Endothelial cell of umbilical vein (primary cell): ENCODE measurements around the gene XXYLT1. TPM values are rescaled to one million over a fixed set of nuclear protein-coding genes. Genes with fewer than 3 reads are reported as not detected.
A peak's percentile ranks its signal among the peaks of the same experiment; 100 is the strongest.

ENCODE experiments used
- BruUV-seq: library from RNA; stranded (reverse); fragments of 400-500 nt; replicated peaks from 2 replicates; lab custom pipeline; 2021; lab: Mats Ljungman, UMichigan
- CTCF ChIA-PET: fragments of 300-600, 350-600 bp; sonication (Branson Sonifier 250); formaldehyde crosslinking; loops from one replicate; lab custom pipeline; 2021; ENCODE audit warnings: antibody characterized with exemption, inconsistent platforms; lab: Charles Lee
- POLR2A ChIA-PET: fragments of 300-600, 350-600 bp; sonication (Branson Sonifier 250); formaldehyde crosslinking; loops from one replicate; lab custom pipeline; 2021; ENCODE audit warnings: antibody characterized with exemption, inconsistent platforms; lab: Charles Lee
- DNase-seq: peaks from one replicate; pipeline ENCODE4 v3.0.0-alpha.2; 2011; ENCODE audit warnings: low read depth, low spot score
- FAIRE-seq: peaks from 2 replicates; lab custom pipeline; 2011; peaks lifted over from hg19 to GRCh38; lab: Jason Lieb, UNC
- H2AFZ ChIP-seq: 2 replicates; pipeline ENCODE4 v1.6.0; 2012; ENCODE audit warnings: low read depth, low read length, control low read depth, inconsistent platforms
- H3K27ac ChIP-seq: 2 replicates; pipeline ENCODE4 v1.5.1; 2011; ENCODE audit warnings: low read depth, mild to moderate bottlenecking, control low read depth, low read length, moderate library complexity; ENCODE audit not compliant: insufficient read depth
- H3K27me3 ChIP-seq, 2 experiments: 2 replicates each; pipeline versions ENCODE4 v1.6.0 to v1.6.1; 2011; ENCODE audit warnings: low read length in 2 of 2, mixed read lengths in 1 of 2; ENCODE audit not compliant: control insufficient read depth in 2 of 2, insufficient read depth in 2 of 2
- H3K36me3 ChIP-seq, 2 experiments: 2 replicates in 1 of 2; 3 replicates in 1 of 2; pipeline ENCODE4 v1.5.1; 2011; ENCODE audit warnings: low read length in 2 of 2, mild to moderate bottlenecking in 1 of 2, moderate library complexity in 1 of 2; ENCODE audit not compliant: control insufficient read depth in 2 of 2, insufficient read depth in 2 of 2; ENCODE audit errors: extremely low read depth in 1 of 2
- H3K4me1 ChIP-seq: 3 replicates; pipeline ENCODE4 v1.5.1; 2011; ENCODE audit warnings: mild to moderate bottlenecking, low read length; ENCODE audit not compliant: control insufficient read depth, insufficient read depth; ENCODE audit errors: extremely low read depth
- H3K4me2 ChIP-seq: 2 replicates; pipeline ENCODE4 v1.6.1; 2011; ENCODE audit warnings: low read length, control low read depth, mixed read lengths; ENCODE audit not compliant: insufficient read depth
- H3K4me3 ChIP-seq, 3 experiments: fragments of 200-600 bp in 1 of 3; sonication (generic), shearing (Covaris generic) in 1 of 3; replicated peaks in 1 of 3; 2 replicates each; pipeline ENCODE4 v1.5.1; 2011 to 2016; ENCODE audit warnings: control low read depth in 3 of 3, low read length in 3 of 3, mild to moderate bottlenecking in 2 of 3, inconsistent platforms in 1 of 3, low read depth in 1 of 3, moderate library complexity in 1 of 3; ENCODE audit not compliant: insufficient read depth in 1 of 3
- H3K79me2 ChIP-seq: 2 replicates; pipeline ENCODE4 v1.6.0; 2012; ENCODE audit warnings: low read length, inconsistent platforms; ENCODE audit not compliant: control insufficient read depth, insufficient read depth
- H3K9ac ChIP-seq: replicated peaks from 2 replicates; pipeline ENCODE3; 2011; ENCODE audit warnings: low read length, control low read depth; ENCODE audit not compliant: insufficient read depth; ENCODE audit errors: extremely low read depth
- H3K9me1 ChIP-seq: replicated peaks from 3 replicates; pipeline ENCODE4 v1.6.0; 2011; ENCODE audit warnings: mild to moderate bottlenecking, low read length; ENCODE audit not compliant: control insufficient read depth, insufficient read depth; ENCODE audit errors: extremely low read depth
- H3K9me3 ChIP-seq: replicated peaks from 2 replicates; pipeline ENCODE4 v1.5.1; 2012; ENCODE audit warnings: low read length, inconsistent platforms; ENCODE audit not compliant: control insufficient read depth, insufficient read depth
- H4K20me1 ChIP-seq: replicated peaks from 2 replicates; pipeline ENCODE3; 2011; ENCODE audit warnings: mild to moderate bottlenecking, low read length; ENCODE audit not compliant: control insufficient read depth, insufficient read depth; ENCODE audit errors: extremely low read depth
- EZH2 ChIP-seq: IDR thresholded peaks from 2 replicates; pipeline ENCODE4 v1.6.1; 2012; ENCODE audit warnings: borderline replicate concordance, low read depth, mild to moderate bottlenecking, moderate library complexity, low read length, inconsistent platforms; ENCODE audit not compliant: severe bottlenecking
- FOS ChIP-seq: IDR thresholded peaks from 2 replicates; pipeline ENCODE4 v1.6.1; 2011; ENCODE audit warnings: mild to moderate bottlenecking, low read length, moderate library complexity, borderline replicate concordance; ENCODE audit not compliant: insufficient read depth
- GATA2 ChIP-seq: IDR thresholded peaks from 2 replicates; pipeline ENCODE4 v1.7.0; 2011; ENCODE audit warnings: low read depth, mild to moderate bottlenecking, moderate library complexity, mixed read lengths, low read length; ENCODE audit not compliant: insufficient read length, insufficient read depth
- JUN ChIP-seq: IDR thresholded peaks from 2 replicates; pipeline ENCODE4 v1.6.1; 2011; ENCODE audit warnings: borderline replicate concordance, low read depth; ENCODE audit not compliant: insufficient read length, insufficient read depth
- MYC ChIP-seq: IDR thresholded peaks from one replicate; pipeline ENCODE4 v1.6.1; 2011; ENCODE audit warnings: mild to moderate bottlenecking, low read depth, low read length
- POLR2A ChIP-seq: IDR thresholded peaks from 2 replicates; pipeline ENCODE4 v1.6.1; 2012; ENCODE audit warnings: low read depth, mild to moderate bottlenecking, control low read depth, low read length
- POLR2AphosphoS5 ChIP-seq: IDR thresholded peaks from 2 replicates; pipeline ENCODE4 v1.6.1; 2012; ENCODE audit warnings: low read depth, mild to moderate bottlenecking, control low read depth, low read length, moderate library complexity; ENCODE audit not compliant: insufficient read depth
- dilution Hi-C: fragments of 300-500 bp; cut with MboI; formaldehyde crosslinking; loops from one replicate; pipeline ENCODE4 v1.15.0; 2019; ENCODE audit warnings: low sequenced_read_pairs; ENCODE audit not compliant: extremely low pct_ligation_motif_present
- intact Hi-C: fragments of 100-400 bp; cut with micrococcal nuclease; formaldehyde crosslinking; loops from one replicate; pipeline ENCODE4 v1.10.0; 2022
- polyA plus RNA-seq, 4 experiments: library from polyadenylated mRNA; depleted of rRNA in 3 of 4; stranded (reverse) in 3 of 4; unstranded in 1 of 4; fragments of >200 nt; gene quantifications; 2 replicates each; pipeline versions ENCODE4 v1.2.1 to v1.2.3, GENCODE V29; 2011 to 2012; ENCODE audit warnings: missing spikeins in 1 of 4
- total RNA-seq: library from RNA; stranded (reverse); gene quantifications from 2 replicates; pipeline ENCODE4 v1.2.3, GENCODE V29; 2021
- TF ChIP-seq, protein P1 (sequence below): IDR thresholded peaks from 2 replicates; pipeline ENCODE4 v1.6.1; 2011; ENCODE audit not compliant: insufficient read depth, insufficient read length
- TF ChIP-seq, protein P2 (sequence below), 2 donors: IDR thresholded peaks; 1 replicate in 1 of 2; 2 replicates in 1 of 2; pipeline ENCODE4 v1.5.1; 2011; ENCODE audit warnings: low read length in 2 of 2, mild to moderate bottlenecking in 2 of 2, moderate library complexity in 2 of 2, control low read depth in 1 of 2, inconsistent platforms in 1 of 2, low read depth in 1 of 2; ENCODE audit not compliant: insufficient read depth in 1 of 2; ENCODE audit errors: extremely low read depth in 1 of 2

XXYLT1 gene
- total and polyA plus RNA-seq, 2 donors (not counting 3 experiments of a cell fraction or from before 2014, with no cell fraction given) = 54.4 to 78.1 TPM

DNA sequence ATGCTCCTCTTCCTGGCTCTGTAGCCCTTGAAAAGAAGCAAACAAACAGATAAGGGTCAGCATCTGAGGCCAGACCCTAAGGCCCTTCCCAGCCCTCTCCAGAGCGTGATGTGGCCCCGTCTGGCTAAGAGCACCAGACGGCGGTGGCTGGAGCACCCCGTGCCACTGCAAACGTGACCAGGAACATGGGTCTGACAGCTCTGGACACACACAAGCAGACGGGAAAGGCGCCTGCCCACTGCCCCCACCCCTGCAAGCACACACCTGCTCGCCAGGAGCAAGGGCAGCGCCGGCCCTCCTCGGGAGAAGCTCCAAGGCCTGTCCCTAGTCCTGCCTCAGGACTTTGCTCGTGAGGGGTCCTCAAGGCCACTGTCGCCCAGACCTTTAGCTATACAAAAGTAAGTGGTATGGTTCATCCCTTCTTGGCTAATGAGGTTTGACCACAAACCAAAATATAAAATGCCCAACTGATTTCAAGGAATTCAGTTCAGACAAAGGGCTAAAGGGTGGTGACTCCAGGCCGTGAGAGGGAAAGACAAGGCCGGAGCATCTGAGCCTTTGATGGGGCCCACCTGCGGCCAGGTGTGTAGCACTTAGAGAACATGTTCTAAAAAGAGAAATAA, 90.4 kb downstream of the XXYLT1 start:
- Histone ChIP-seq H3K27ac (peak overlapping the region; percentile 79), H2AFZ (no peak overlapping the region), H3K4me2 (no peak overlapping the region), H3K4me1 (peaks cover 63% of the 10 kb centered on the region), H3K4me3 (no peak overlapping the region), H4K20me1 (no peaks in the 10 kb centered on the region), H3K79me2 (peaks cover 4% of the 10 kb centered on the region), H3K9me3 (no peaks in the 10 kb centered on the region), H3K27me3 (no peaks in the 10 kb centered on the region), H3K9me1 (no peaks in the 10 kb centered on the region), H3K36me3 (peaks cover 0 to under 1% of the 10 kb centered on the region in 2 experiments), H3K9ac (peak overlapping the region; percentile 33)
- intact Hi-C loops (no loop called here), dilution Hi-C loops (no loop called here)
- no peak for FAIRE-seq
- DNase-seq = peak; percentile 67
- BruUV-seq = no TSS peak
- no peak for TF ChIP-seq POLR2A
- TF ChIP-seq, protein P1, sequence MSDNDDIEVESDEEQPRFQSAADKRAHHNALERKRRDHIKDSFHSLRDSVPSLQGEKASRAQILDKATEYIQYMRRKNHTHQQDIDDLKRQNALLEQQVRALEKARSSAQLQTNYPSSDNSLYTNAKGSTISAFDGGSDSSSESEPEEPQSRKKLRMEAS = no peak
- no peak for TF ChIP-seq GATA2
- TF ChIP-seq FOS = no peak
- TF ChIP-seq POLR2AphosphoS5 = no peak
- TF ChIP-seq, protein P2, sequence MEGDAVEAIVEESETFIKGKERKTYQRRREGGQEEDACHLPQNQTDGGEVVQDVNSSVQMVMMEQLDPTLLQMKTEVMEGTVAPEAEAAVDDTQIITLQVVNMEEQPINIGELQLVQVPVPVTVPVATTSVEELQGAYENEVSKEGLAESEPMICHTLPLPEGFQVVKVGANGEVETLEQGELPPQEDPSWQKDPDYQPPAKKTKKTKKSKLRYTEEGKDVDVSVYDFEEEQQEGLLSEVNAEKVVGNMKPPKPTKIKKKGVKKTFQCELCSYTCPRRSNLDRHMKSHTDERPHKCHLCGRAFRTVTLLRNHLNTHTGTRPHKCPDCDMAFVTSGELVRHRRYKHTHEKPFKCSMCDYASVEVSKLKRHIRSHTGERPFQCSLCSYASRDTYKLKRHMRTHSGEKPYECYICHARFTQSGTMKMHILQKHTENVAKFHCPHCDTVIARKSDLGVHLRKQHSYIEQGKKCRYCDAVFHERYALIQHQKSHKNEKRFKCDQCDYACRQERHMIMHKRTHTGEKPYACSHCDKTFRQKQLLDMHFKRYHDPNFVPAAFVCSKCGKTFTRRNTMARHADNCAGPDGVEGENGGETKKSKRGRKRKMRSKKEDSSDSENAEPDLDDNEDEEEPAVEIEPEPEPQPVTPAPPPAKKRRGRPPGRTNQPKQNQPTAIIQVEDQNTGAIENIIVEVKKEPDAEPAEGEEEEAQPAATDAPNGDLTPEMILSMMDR (IDR thresholded peaks at IDR 0.05; ENCODE audit: extremely low read depth in 1 of 2, insufficient read depth in 1 of 2, low read depth in 1 of 2, low read length in 2 of 2) = no peak
- no peak for TF ChIP-seq JUN
- TF ChIP-seq MYC = no peak
- no peak for TF ChIP-seq EZH2
- POLR2A ChIA-PET = interaction anchor here (1.8 kb wide), 1 partner anchor 18 kb away, joined by 4 read pairs; no protein-coding TSS in a partner anchor
- CTCF ChIA-PET = interaction anchor here (1.5 kb wide), 1 partner anchor 42 kb away, joined by 3 read pairs; no protein-coding TSS in a partner anchor
